H9 (cell line): ENCODE measurements around the gene SPEM3. TPM values are rescaled to one million over a fixed set of nuclear protein-coding genes. Genes with fewer than 3 reads are reported as not detected.

Source experiments
- DNase-seq: peaks from one replicate; pipeline ENCODE4 v3.0.0-alpha.2; 2017
- H2AFZ ChIP-seq: one replicate; pipeline ENCODE4 v1.6.1; 2013; ENCODE audit warnings: mild to moderate bottlenecking, low read length, control low read depth, moderate library complexity
- H2AK5ac ChIP-seq: 2 replicates; pipeline ENCODE4 v1.6.1; 2013; ENCODE audit warnings: low read length, control low read depth, mixed read lengths; ENCODE audit not compliant: insufficient read length
- H2BK120ac ChIP-seq: one replicate; pipeline ENCODE4 v1.6.1; 2013; ENCODE audit warnings: low read depth, mild to moderate bottlenecking, low read length, control low read depth, inconsistent platforms; ENCODE audit not compliant: poor library complexity, severe bottlenecking
- H2BK12ac ChIP-seq: 2 replicates; pipeline ENCODE4 v1.6.1; 2013; ENCODE audit warnings: low read length, control low read depth, mixed read lengths, low read depth; ENCODE audit not compliant: insufficient read length
- H2BK15ac ChIP-seq: 2 replicates; pipeline ENCODE4 v1.6.1; 2013; ENCODE audit warnings: low read depth, low read length, control low read depth
- H2BK20ac ChIP-seq: one replicate; pipeline ENCODE4 v1.6.1; 2013; ENCODE audit warnings: low read depth, mild to moderate bottlenecking, low read length, control low read depth, inconsistent platforms; ENCODE audit not compliant: poor library complexity, severe bottlenecking
- H2BK5ac ChIP-seq: 2 replicates; pipeline ENCODE4 v1.6.1; 2013; ENCODE audit warnings: low read length, control low read depth, mixed read lengths; ENCODE audit not compliant: insufficient read length
- H3K14ac ChIP-seq: 2 replicates; pipeline ENCODE4 v1.6.1; 2013; ENCODE audit warnings: low read length, control low read depth; ENCODE audit not compliant: insufficient read depth
- H3K18ac ChIP-seq: 2 replicates; pipeline ENCODE4 v1.6.1; 2013; ENCODE audit warnings: low read depth, mild to moderate bottlenecking, mixed read lengths, low read length, control low read depth; ENCODE audit not compliant: insufficient read length
- H3K23ac ChIP-seq: 2 replicates; pipeline ENCODE4 v1.6.1; 2013; ENCODE audit warnings: low read length, control low read depth, mixed read lengths, low read depth; ENCODE audit not compliant: insufficient read length
- H3K23me2 ChIP-seq: 2 replicates; pipeline ENCODE4 v1.6.1; 2013; ENCODE audit warnings: low read depth, mild to moderate bottlenecking, mixed read lengths, low read length, control low read depth; ENCODE audit not compliant: insufficient read length, poor library complexity, severe bottlenecking
- H3K27ac ChIP-seq: 2 replicates; pipeline ENCODE4 v1.5.1; 2013; ENCODE audit warnings: low read length, control low read depth, mixed read lengths, low read depth; ENCODE audit not compliant: insufficient read length
- H3K27me3 ChIP-seq: 2 replicates; pipeline ENCODE4 v1.6.1; 2013; ENCODE audit warnings: low read length, control low read depth, inconsistent platforms; ENCODE audit not compliant: insufficient read depth
- H3K4ac ChIP-seq: 2 replicates; pipeline ENCODE4 v1.6.1; 2013; ENCODE audit warnings: low read depth, mild to moderate bottlenecking, control low read depth, inconsistent platforms, low read length, moderate library complexity
- H3K4me1 ChIP-seq: 2 replicates; pipeline ENCODE4 v1.6.1; 2013; ENCODE audit warnings: low read length, control low read depth, inconsistent platforms; ENCODE audit not compliant: insufficient read depth
- H3K4me2 ChIP-seq: 2 replicates; pipeline ENCODE4 v1.6.1; 2013; ENCODE audit warnings: low read length, control low read depth, mixed read lengths; ENCODE audit not compliant: insufficient read length, insufficient read depth
- H3K56ac ChIP-seq: 2 replicates; pipeline ENCODE4 v1.6.1; 2013; ENCODE audit warnings: low read depth, mild to moderate bottlenecking, mixed read lengths, low read length, control low read depth; ENCODE audit not compliant: insufficient read length
- H3K79me1 ChIP-seq: 2 replicates; pipeline ENCODE4 v1.6.1; 2013; ENCODE audit warnings: low read depth, mild to moderate bottlenecking, moderate library complexity, low read length, control low read depth, inconsistent platforms; ENCODE audit not compliant: insufficient read depth, poor library complexity, severe bottlenecking
- H3K79me2 ChIP-seq: 2 replicates; pipeline ENCODE4 v1.6.1; 2013; ENCODE audit warnings: low read length, control low read depth, inconsistent platforms; ENCODE audit not compliant: insufficient read depth
- H3K9ac ChIP-seq: 2 replicates; pipeline ENCODE4 v1.6.1; 2013; ENCODE audit warnings: low read length, control low read depth, mixed read lengths; ENCODE audit not compliant: insufficient read length; ENCODE audit errors: extremely low read depth
- H3K9me3 ChIP-seq: one replicate; pipeline ENCODE4 v1.6.1; 2013; ENCODE audit warnings: low read depth, low read length, inconsistent platforms; ENCODE audit not compliant: control insufficient read depth
- H3T11ph ChIP-seq: one replicate; pipeline ENCODE4 v1.6.1; 2013; ENCODE audit warnings: mild to moderate bottlenecking, low read length, control low read depth, inconsistent platforms
- H4K20me1 ChIP-seq: one replicate; pipeline ENCODE4 v1.6.1; 2013; ENCODE audit not compliant: control insufficient read depth, insufficient read length, insufficient read depth
- H4K5ac ChIP-seq: 2 replicates; pipeline ENCODE4 v1.6.1; 2013; ENCODE audit warnings: low read depth, mild to moderate bottlenecking, mixed read lengths, low read length, control low read depth; ENCODE audit not compliant: insufficient read length
- H4K8ac ChIP-seq: replicated peaks from 2 replicates; pipeline ENCODE4 v1.6.1; 2013; ENCODE audit warnings: low read length, control low read depth, mixed read lengths, low read depth; ENCODE audit not compliant: insufficient read length
- H4K91ac ChIP-seq: 2 replicates; pipeline ENCODE4 v1.6.1; 2013; ENCODE audit warnings: low read depth, mild to moderate bottlenecking, moderate library complexity, mixed read lengths, low read length, control low read depth; ENCODE audit not compliant: insufficient read length
- H3K27ac Mint-ChIP-seq, 3 experiments: 2 replicates in 2 of 3; 3 replicates in 1 of 3; pipeline ENCODE4 v1.8.0; 2020 to 2021; ENCODE audit warnings: mixed read lengths in 3 of 3, mild to moderate bottlenecking in 1 of 3, moderate library complexity in 1 of 3
- H3K27me3 Mint-ChIP-seq: 2 replicates; pipeline ENCODE4 v1.8.0; 2021; ENCODE audit warnings: low read depth, mild to moderate bottlenecking, moderate library complexity, mixed read lengths
- H3K36me3 Mint-ChIP-seq, 3 experiments: 2 replicates in 2 of 3; 3 replicates in 1 of 3; pipeline ENCODE4 v1.8.0; 2020 to 2021; ENCODE audit warnings: low read depth in 3 of 3, mixed read lengths in 3 of 3; ENCODE audit not compliant: insufficient read depth in 1 of 3
- H3K4me1 Mint-ChIP-seq, 2 experiments: 2 replicates each; pipeline ENCODE4 v1.8.0; 2020; ENCODE audit warnings: mixed read lengths in 2 of 2
- H3K4me3 Mint-ChIP-seq, 2 experiments: 2 replicates in 1 of 2; 3 replicates in 1 of 2; pipeline ENCODE4 v1.8.0; 2020 to 2021; ENCODE audit warnings: mild to moderate bottlenecking in 2 of 2, mixed read lengths in 2 of 2, moderate library complexity in 1 of 2
- H3K9me3 Mint-ChIP-seq, 2 experiments: 2 replicates in 1 of 2; 3 replicates in 1 of 2; pipeline ENCODE4 v1.8.0; 2020; ENCODE audit warnings: mild to moderate bottlenecking in 2 of 2, mixed read lengths in 2 of 2, moderate library complexity in 1 of 2
- WGBS: extraction: QIAGEN DNeasy Blood & Tissue Kit; methylation state at CpG from one replicate; pipeline ENCODE4 v1.1.7; 2013; ENCODE audit warnings: missing lambda C conversion rate, low lambda C conversion rate, mixed read lengths; ENCODE audit not compliant: insufficient read length; ENCODE audit errors: extremely low coverage; 5-methylcytosine and 5-hydroxymethylcytosine counted together
- total RNA-seq: library from RNA; stranded (reverse); gene quantifications from 2 replicates; pipeline ENCODE4 v1.2.1, GENCODE V29; 2021
- TF ChIP-seq, protein P1 (sequence below): fragments of 200-600 bp; sonication (generic); conservative IDR thresholded peaks from 3 replicates; pipeline ENCODE4 v1.8.0; 2021; ENCODE audit warnings: antibody characterized with exemption, mild to moderate bottlenecking

Gene SPEM3
- total RNA-seq, 1 experiment from 2014 or later: not detected

GRCh38 chr17:7383742-7384488, 44.7 kb upstream of the SPEM3 start:
- H3K27me3 Mint-ChIP-seq: peaks cover 44% of the 10 kb centered on the region
- Histone ChIP-seq H4K91ac (no peak overlapping the region), H2BK20ac (no peak overlapping the region), H2BK5ac (no peak overlapping the region), H3K4me1 (no peaks in the 10 kb centered on the region), H3K18ac (no peak overlapping the region), H3K14ac (0 out of 2 replicates have a peak overlapping the region, but pooled peaks have one; percentile 22), H3T11ph (no peak overlapping the region), H3K4ac (no peak overlapping the region), H2AK5ac (no peak overlapping the region), H3K79me2 (no peaks in the 10 kb centered on the region), H4K5ac (no peak overlapping the region), H3K23me2 (peaks cover 17% of the 10 kb centered on the region), H3K4me2 (peak overlapping the region; percentile 57), H2BK120ac (no peak overlapping the region), H3K9me3 (no peaks in the 10 kb centered on the region), H4K8ac (no peak overlapping the region), H3K27ac (no peak overlapping the region), H3K79me1 (no peaks in the 10 kb centered on the region), H3K56ac (no peak overlapping the region), H3K27me3 (peaks cover 11% of the 10 kb centered on the region; the same call in 1 of the 2 replicates), H2AFZ (no peak overlapping the region), H4K20me1 (no peaks in the 10 kb centered on the region), H3K9ac (no peak overlapping the region), H2BK15ac (no peak overlapping the region), H2BK12ac (no peak overlapping the region), H3K23ac (no peak overlapping the region)
- peak; percentile 93 for DNase-seq
- H3K9me3 Mint-ChIP-seq: peaks cover 5 to 7% of the 10 kb centered on the region in 2 experiments
- H3K4me3 Mint-ChIP-seq: peak overlapping the region; percentile 54 to 63; a peak in 4 of 5 replicates
- H3K27ac Mint-ChIP-seq: no peak overlapping the region
- H3K36me3 Mint-ChIP-seq: peaks cover 7 to 32% (median 30%) of the 10 kb centered on the region in 3 experiments; a peak in 6 of 7 replicates
- no CpG with 5 or more reads among the region's 65 CpGs for WGBS
- H3K4me1 Mint-ChIP-seq: peaks cover 21 to 25% of the 10 kb centered on the region in 2 experiments
- TF ChIP-seq, protein P1, sequence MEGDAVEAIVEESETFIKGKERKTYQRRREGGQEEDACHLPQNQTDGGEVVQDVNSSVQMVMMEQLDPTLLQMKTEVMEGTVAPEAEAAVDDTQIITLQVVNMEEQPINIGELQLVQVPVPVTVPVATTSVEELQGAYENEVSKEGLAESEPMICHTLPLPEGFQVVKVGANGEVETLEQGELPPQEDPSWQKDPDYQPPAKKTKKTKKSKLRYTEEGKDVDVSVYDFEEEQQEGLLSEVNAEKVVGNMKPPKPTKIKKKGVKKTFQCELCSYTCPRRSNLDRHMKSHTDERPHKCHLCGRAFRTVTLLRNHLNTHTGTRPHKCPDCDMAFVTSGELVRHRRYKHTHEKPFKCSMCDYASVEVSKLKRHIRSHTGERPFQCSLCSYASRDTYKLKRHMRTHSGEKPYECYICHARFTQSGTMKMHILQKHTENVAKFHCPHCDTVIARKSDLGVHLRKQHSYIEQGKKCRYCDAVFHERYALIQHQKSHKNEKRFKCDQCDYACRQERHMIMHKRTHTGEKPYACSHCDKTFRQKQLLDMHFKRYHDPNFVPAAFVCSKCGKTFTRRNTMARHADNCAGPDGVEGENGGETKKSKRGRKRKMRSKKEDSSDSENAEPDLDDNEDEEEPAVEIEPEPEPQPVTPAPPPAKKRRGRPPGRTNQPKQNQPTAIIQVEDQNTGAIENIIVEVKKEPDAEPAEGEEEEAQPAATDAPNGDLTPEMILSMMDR: no peak
